Fibroblast of lung (primary cell): ENCODE measurements around the gene G3BP2. TPM values are rescaled to one million over a fixed set of nuclear protein-coding genes. Genes with fewer than 3 reads are reported as not detected.

Experiments
- DNase-seq, 2 donors: peaks; one replicate each; pipeline versions ENCODE4 v3.0.0 to v3.0.0-alpha.2; 2010; ENCODE audit warnings: low read depth in 2 of 2
- H2AFZ ChIP-seq: 2 replicates; pipeline ENCODE4 v1.5.1; 2012; ENCODE audit warnings: low read length, control low read depth, inconsistent platforms
- H3K27ac ChIP-seq: 2 replicates; pipeline ENCODE4 v1.5.1; 2011; ENCODE audit warnings: low read length, control low read depth; ENCODE audit not compliant: insufficient read depth
- H3K27me3 ChIP-seq: 2 replicates; pipeline ENCODE4 v1.5.1; 2011; ENCODE audit warnings: mild to moderate bottlenecking, low read length; ENCODE audit not compliant: control insufficient read depth, insufficient read depth
- H3K36me3 ChIP-seq: 2 replicates; pipeline ENCODE4 v1.5.1; 2011; ENCODE audit warnings: low read length; ENCODE audit not compliant: control insufficient read depth, insufficient read depth
- H3K4me1 ChIP-seq: 2 replicates; pipeline ENCODE4 v1.5.1; 2011; ENCODE audit warnings: low read length; ENCODE audit not compliant: control insufficient read depth, insufficient read depth; ENCODE audit errors: extremely low read depth
- H3K4me2 ChIP-seq: 2 replicates; pipeline ENCODE4 v1.5.1; 2011; ENCODE audit warnings: low read length, control low read depth; ENCODE audit not compliant: insufficient read depth; ENCODE audit errors: extremely low read depth
- H3K4me3 ChIP-seq, 4 experiments: fragments of 200-600 bp in 1 of 4; sonication (generic) in 1 of 4; replicated peaks in 1 of 4; 2 replicates each; pipeline ENCODE4 v1.5.1; 2011 to 2016; ENCODE audit warnings: low read length in 4 of 4, low read depth in 3 of 4, mild to moderate bottlenecking in 3 of 4, control low read depth in 2 of 4, inconsistent platforms in 1 of 4, mixed read lengths in 1 of 4; ENCODE audit not compliant: insufficient read depth in 1 of 4; ENCODE audit errors: control extremely low read depth in 1 of 4
- H3K79me2 ChIP-seq: 2 replicates; pipeline ENCODE4 v1.5.1; 2012; ENCODE audit warnings: mild to moderate bottlenecking, low read length, inconsistent platforms; ENCODE audit not compliant: control insufficient read depth, insufficient read depth
- H3K9ac ChIP-seq: 2 replicates; pipeline ENCODE4 v1.5.1; 2011; ENCODE audit warnings: mild to moderate bottlenecking, low read length, control low read depth; ENCODE audit not compliant: insufficient read depth
- H3K9me3 ChIP-seq: 2 replicates; pipeline ENCODE4 v1.5.1; 2012; ENCODE audit warnings: low read depth, low read length; ENCODE audit not compliant: control insufficient read depth, insufficient read depth
- H4K20me1 ChIP-seq: 2 replicates; pipeline ENCODE4 v1.5.1; 2011; ENCODE audit warnings: low read length; ENCODE audit not compliant: control insufficient read depth, insufficient read depth; ENCODE audit errors: extremely low read depth
- EZH2 ChIP-seq: IDR thresholded peaks from 2 replicates; pipeline ENCODE4 v1.5.1; 2012; ENCODE audit warnings: low read length, control low read depth, mild to moderate bottlenecking; ENCODE audit errors: missing control alignments
- polyA plus RNA-seq, 2 donors: library from polyadenylated mRNA; depleted of rRNA in 1 of 2; stranded (reverse) in 1 of 2; unstranded in 1 of 2; fragments of >200 nt; gene quantifications; 2 replicates each; pipeline ENCODE4 v1.2.1, GENCODE V29; 2011 to 2012; ENCODE audit warnings: missing spikeins in 1 of 2
- total RNA-seq: library from RNA; depleted of rRNA; stranded (reverse); fragments of >200 nt; gene quantifications from 2 replicates; pipeline ENCODE4 v1.2.1, GENCODE V29; 2014
- TF ChIP-seq, protein P1 (sequence below), 2 donors: IDR thresholded peaks in 1 of 2; conservative IDR thresholded peaks in 1 of 2; 1 replicate in 1 of 2; 2 replicates in 1 of 2; pipeline ENCODE4 v1.5.1; 2011 to 2012; ENCODE audit warnings: low read length in 2 of 2, control low read depth in 1 of 2, inconsistent platforms in 1 of 2, low read depth in 1 of 2, mild to moderate bottlenecking in 1 of 2

The G3BP2 gene
- total and polyA plus RNA-seq, 2 donors (not counting 1 experiment from before 2014, with no cell fraction given): 143 TPM

DNA sequence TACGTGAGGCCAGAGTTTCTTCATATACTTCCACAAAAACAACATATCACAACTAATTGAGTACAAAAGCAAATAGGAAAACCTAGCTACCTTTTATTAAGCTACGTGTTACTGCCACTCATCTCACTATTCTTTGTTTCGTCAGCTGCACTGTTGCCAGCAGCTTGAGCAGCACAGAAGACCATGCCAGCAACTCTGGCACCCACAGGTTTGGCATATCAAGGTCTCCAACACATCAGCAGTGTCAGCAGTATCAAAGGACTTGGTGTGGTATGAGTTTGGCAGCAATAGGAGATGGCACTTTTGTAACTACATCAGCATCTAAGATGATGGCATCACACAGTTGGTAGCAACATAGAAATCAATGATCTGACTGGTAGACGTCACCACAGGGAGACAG lies 73.6 kb downstream of the G3BP2 start:
- TF ChIP-seq, protein P1, sequence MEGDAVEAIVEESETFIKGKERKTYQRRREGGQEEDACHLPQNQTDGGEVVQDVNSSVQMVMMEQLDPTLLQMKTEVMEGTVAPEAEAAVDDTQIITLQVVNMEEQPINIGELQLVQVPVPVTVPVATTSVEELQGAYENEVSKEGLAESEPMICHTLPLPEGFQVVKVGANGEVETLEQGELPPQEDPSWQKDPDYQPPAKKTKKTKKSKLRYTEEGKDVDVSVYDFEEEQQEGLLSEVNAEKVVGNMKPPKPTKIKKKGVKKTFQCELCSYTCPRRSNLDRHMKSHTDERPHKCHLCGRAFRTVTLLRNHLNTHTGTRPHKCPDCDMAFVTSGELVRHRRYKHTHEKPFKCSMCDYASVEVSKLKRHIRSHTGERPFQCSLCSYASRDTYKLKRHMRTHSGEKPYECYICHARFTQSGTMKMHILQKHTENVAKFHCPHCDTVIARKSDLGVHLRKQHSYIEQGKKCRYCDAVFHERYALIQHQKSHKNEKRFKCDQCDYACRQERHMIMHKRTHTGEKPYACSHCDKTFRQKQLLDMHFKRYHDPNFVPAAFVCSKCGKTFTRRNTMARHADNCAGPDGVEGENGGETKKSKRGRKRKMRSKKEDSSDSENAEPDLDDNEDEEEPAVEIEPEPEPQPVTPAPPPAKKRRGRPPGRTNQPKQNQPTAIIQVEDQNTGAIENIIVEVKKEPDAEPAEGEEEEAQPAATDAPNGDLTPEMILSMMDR (conservative IDR thresholded peaks at IDR 0.05 in 1 of 2, IDR thresholded peaks at IDR 0.05 in 1 of 2; ENCODE audit: low read depth in 1 of 2, low read length in 2 of 2): no peak
- no peak for TF ChIP-seq EZH2
- H3K27ac ChIP-seq: no peak overlapping the region
- no peaks in the 10 kb centered on the region for H3K9me3 ChIP-seq
- H2AFZ ChIP-seq: no peak overlapping the region
- no peak overlapping the region for H3K9ac ChIP-seq
- no peak overlapping the region for H3K4me2 ChIP-seq
- no peaks in the 10 kb centered on the region for H3K79me2 ChIP-seq
- H3K27me3 ChIP-seq: no peaks in the 10 kb centered on the region
- no peaks in the 10 kb centered on the region for H3K36me3 ChIP-seq
- H4K20me1 ChIP-seq: no peaks in the 10 kb centered on the region
- no peak for DNase-seq
- no peaks in the 10 kb centered on the region for H3K4me1 ChIP-seq
- no peak overlapping the region for H3K4me3 ChIP-seq

DNA sequence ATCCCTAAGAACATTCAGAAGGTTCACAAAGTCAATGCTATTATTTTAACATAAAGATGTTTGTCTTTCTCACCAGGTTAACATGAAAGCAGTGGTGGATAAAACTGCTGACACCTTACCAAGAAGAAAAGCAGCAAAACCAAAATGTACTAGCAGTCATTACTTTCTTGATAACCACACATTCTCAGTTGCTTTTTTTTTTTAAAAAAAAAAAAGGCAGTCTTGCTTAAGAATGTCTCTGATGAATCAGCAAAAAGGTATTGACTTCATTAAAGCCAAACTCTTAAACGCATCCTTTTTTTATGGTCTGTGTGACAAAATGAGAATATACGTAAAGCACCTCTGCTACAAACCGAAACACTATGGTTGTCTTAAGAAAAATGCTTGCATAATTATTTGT lies 74.8 kb downstream of the G3BP2 start:
- no peaks in the 10 kb centered on the region for H3K9me3 ChIP-seq
- no peaks in the 10 kb centered on the region for H3K36me3 ChIP-seq
- no peak overlapping the region for H2AFZ ChIP-seq
- H3K4me3 ChIP-seq: no peak overlapping the region
- peak; percentile 29 to 80 for DNase-seq
- no peak overlapping the region for H3K9ac ChIP-seq
- no peaks in the 10 kb centered on the region for H3K27me3 ChIP-seq
- TF ChIP-seq, protein P1 (conservative IDR thresholded peaks at IDR 0.05 in 1 of 2, IDR thresholded peaks at IDR 0.05 in 1 of 2; ENCODE audit: low read depth in 1 of 2, low read length in 2 of 2): no peak
- TF ChIP-seq EZH2: no peak
- H3K4me2 ChIP-seq: no peak overlapping the region
- H3K4me1 ChIP-seq: no peaks in the 10 kb centered on the region
- H4K20me1 ChIP-seq: no peaks in the 10 kb centered on the region
- no peak overlapping the region for H3K27ac ChIP-seq
- no peaks in the 10 kb centered on the region for H3K79me2 ChIP-seq

DNA sequence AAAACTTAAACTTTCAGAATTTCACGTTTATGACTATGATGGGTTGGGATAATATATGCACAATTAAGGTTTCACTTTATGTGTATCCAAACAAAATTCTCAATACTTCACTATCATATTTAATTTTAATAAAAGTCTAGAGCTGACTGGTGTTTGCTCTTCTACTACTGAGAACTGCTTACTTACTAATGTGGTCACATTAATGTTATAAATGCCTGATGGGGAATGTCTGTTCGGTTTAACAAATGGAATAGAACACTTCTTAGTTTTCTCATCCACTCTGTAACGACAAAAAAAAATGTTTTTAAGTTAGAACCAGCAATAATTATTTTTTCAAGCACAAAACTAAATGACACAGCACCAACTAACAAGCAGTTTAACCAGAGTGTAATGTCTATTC lies 77.2 kb downstream of the G3BP2 start:
- Histone ChIP-seq H3K9me3 (no peaks in the 10 kb centered on the region), H3K27ac (no peak overlapping the region), H3K4me3 (no peak overlapping the region), H3K27me3 (no peaks in the 10 kb centered on the region), H3K9ac (no peak overlapping the region), H3K79me2 (no peaks in the 10 kb centered on the region), H3K4me1 (no peaks in the 10 kb centered on the region), H3K36me3 (no peaks in the 10 kb centered on the region), H2AFZ (no peak overlapping the region), H3K4me2 (no peak overlapping the region), H4K20me1 (no peaks in the 10 kb centered on the region)
- DNase-seq: no peak
- TF ChIP-seq EZH2: no peak
- TF ChIP-seq, protein P1 (conservative IDR thresholded peaks at IDR 0.05 in 1 of 2, IDR thresholded peaks at IDR 0.05 in 1 of 2; ENCODE audit: low read depth in 1 of 2, low read length in 2 of 2): no peak
